ENCODE data around the gene IKZF4. TPM values are rescaled to one million over a fixed set of nuclear protein-coding genes. Genes with fewer than 3 reads are reported as not detected.

Gene IKZF4
- total and polyA plus RNA-seq, 2 donors (not counting 1 experiment from before 2014, with no cell fraction given), result 2.3 to 7.6 TPM

GRCh38 chr12:56079723-56080555, 59.1 kb downstream of the IKZF4 start, which contains the start of gene ERBB3:
Gene ERBB3 (plus strand): TSS chr12:56080165. CDS start chr12:56080301, 136 bp downstream.
- Histone ChIP-seq H3K36me3 (replicated peaks in 1 of 2; ENCODE audit: control extremely low read depth in 1 of 2, control insufficient read depth in 1 of 2, extremely low read depth in 1 of 2, insufficient read depth in 2 of 2, low read length in 1 of 2) (no peaks in the 10 kb centered on the region), H2AFZ (ENCODE audit: insufficient read depth, low read depth, low read length, poor library complexity, severe bottlenecking) (peak within 1 kb of the TSS; percentile 91), H4K20me1 (ENCODE audit: control insufficient read depth, insufficient read depth, low read length, poor library complexity, severe bottlenecking) (no peaks in the 10 kb centered on the region), H3K79me2 (ENCODE audit: control insufficient read depth, insufficient read depth, low read length) (no peaks in the 10 kb centered on the region), H3K9me3 (ENCODE audit: control extremely low read depth in 1 of 3, control insufficient read depth in 2 of 3, insufficient read depth in 1 of 3, low read length in 2 of 3) (peaks cover 0 to 12% (median 0%) of the 10 kb centered on the region in 3 donors), H3K4me3 (ENCODE audit: control extremely low read depth in 1 of 5, extremely low read depth in 1 of 5, insufficient read depth in 1 of 5, low read depth in 2 of 5, low read length in 4 of 5) (peak within 1 kb of the TSS; percentile 53 to 91 (median 70)), H3K9ac (ENCODE audit: low read length) (peak within 1 kb of the TSS; percentile 79), H3K27me3 (replicated peaks in 1 of 4; ENCODE audit: control extremely low read depth in 1 of 4, control insufficient read depth in 3 of 4, insufficient read depth in 4 of 4, low read length in 3 of 4) (peaks cover 0 to 46% (median 15%) of the 10 kb centered on the region in 4 experiments), H3K4me1 (ENCODE audit: control insufficient read depth in 2 of 2, insufficient read depth in 2 of 2, low read length in 2 of 2) (peaks cover 18 to 22% of the 10 kb centered on the region in 2 donors), H3K4me2 (replicated peaks; ENCODE audit: low read depth, low read length, poor library complexity, severe bottlenecking) (peak within 1 kb of the TSS; percentile 100), H3K27ac (ENCODE audit: low read length in 2 of 2) (no peak within 1 kb of the TSS)
- Mint-ChIP-seq H3K4me1 (peaks cover 12% of the 10 kb centered on the region), H3K27ac (no peak within 1 kb of the TSS), H3K27me3 (peaks cover 17% of the 10 kb centered on the region), H3K9me3 (ENCODE audit: insufficient read depth) (no peaks in the 10 kb centered on the region), H3K4me3 (peak within 1 kb of the TSS; percentile 91)
- POLR2A ChIA-PET, result interaction anchor here (2.1 kb wide), 1 partner anchor 24 kb away, joined by 5 read pairs; the partner anchor contains the start of gene PA2G4
- CTCF ChIA-PET, result interaction anchor here (0.9 to 1.6 kb wide), 7 partner anchors 11 to 337 kb away, joined by 3 read pairs; partner anchors contain the start of genes GDF11, STAT2 and ZC3H10
- ATAC-seq (ENCODE audit: low read depth) (peak; percentile 69), DNase-seq (peak; percentile 55)
- intact Hi-C loops (cut with micrococcal nuclease), result loop anchor here (1.0 kb wide), 1 partner anchor 38 kb away; the partner anchor contains the start of gene ZC3H10
- TF ChIP-seq EZH2 (IDR thresholded peaks at IDR 0.05; ENCODE audit: borderline replicate concordance, insufficient read depth, low read depth, low read length, poor library complexity, severe bottlenecking) (no peak), CTCF (IDR thresholded peaks at IDR 0.05) (no peak)
- 2% methylated on average over 57 of the region's 59 CpGs for WGBS (ENCODE audit: insufficient coverage)
